Panc1 (cell line): Measurements from ENCODE around the gene NFKB2. TPM values are rescaled to one million over a fixed set of nuclear protein-coding genes. Genes with fewer than 3 reads are reported as not detected.

Experiments used
- ATAC-seq: fragments of 200-7000 bp; cut with Tn5 transposase; 2 replicates; pipeline ENCODE4 v1.9.1; 2020; ENCODE audit warnings: mild to moderate bottlenecking, moderate library complexity
- BruUV-seq: library from RNA; stranded (reverse); fragments of 400-500 nt; replicated peaks from 2 replicates; lab custom pipeline; 2021; lab: Mats Ljungman, UMichigan
- CTCF ChIA-PET: fragments of 300-600 bp; sonication (Branson Sonifier 250); formaldehyde crosslinking; loops from one replicate; lab custom pipeline; 2022; ENCODE audit warnings: antibody characterized with exemption; lab: Charles Lee
- POLR2A ChIA-PET: fragments of 300-600 bp; sonication (Branson Sonifier 250); formaldehyde crosslinking; loops from one replicate; lab custom pipeline; 2022; ENCODE audit warnings: antibody characterized with exemption; lab: Charles Lee
- DNase-seq: peaks from one replicate; pipeline ENCODE4 v3.0.0-alpha.2; 2010; ENCODE audit warnings: low read depth, low spot score
- H3K27ac ChIP-seq: 2 replicates; pipeline ENCODE4 v1.5.1; 2011; ENCODE audit warnings: mild to moderate bottlenecking, low read length, inconsistent platforms
- H3K27me3 ChIP-seq: fragments of 200-500 bp; sonication (Bioruptor generic); 2 replicates; pipeline ENCODE4 v1.6.0; 2014; ENCODE audit warnings: low read length, inconsistent platforms; ENCODE audit not compliant: control insufficient read depth, insufficient read depth
- H3K36me3 ChIP-seq: fragments of 200-500 bp; sonication (Bioruptor generic); 2 replicates; pipeline ENCODE4 v1.5.1; 2014; ENCODE audit warnings: inconsistent platforms, mild to moderate bottlenecking, low read length, moderate library complexity; ENCODE audit not compliant: control insufficient read depth, insufficient read depth
- H3K4me1 ChIP-seq: 2 replicates; pipeline ENCODE4 v1.5.1; 2011; ENCODE audit warnings: inconsistent platforms, mild to moderate bottlenecking, low read length, moderate library complexity; ENCODE audit not compliant: control insufficient read depth, insufficient read depth
- H3K4me3 ChIP-seq, 2 experiments: 2 replicates each; pipeline ENCODE4 v1.5.1; 2011 to 2012; ENCODE audit warnings: low read depth in 2 of 2, low read length in 2 of 2, mild to moderate bottlenecking in 2 of 2, inconsistent platforms in 1 of 2, moderate library complexity in 1 of 2
- H3K9me3 ChIP-seq: fragments of 200-500 bp; sonication (Bioruptor generic); 2 replicates; pipeline ENCODE4 v1.5.1; 2014; ENCODE audit warnings: low read depth, mild to moderate bottlenecking, inconsistent platforms, low read length, moderate library complexity; ENCODE audit not compliant: control insufficient read depth, insufficient read depth
- CTCF ChIP-seq: fragments of 450-650 bp; IDR thresholded peaks from 2 replicates; pipeline ENCODE4 v1.5.1; 2017; ENCODE audit warnings: mild to moderate bottlenecking
- POLR2AphosphoS5 ChIP-seq: IDR thresholded peaks from 2 replicates; pipeline ENCODE4 v1.6.1; 2012; ENCODE audit warnings: mild to moderate bottlenecking, low read depth, low read length, moderate library complexity
- REST ChIP-seq, 2 experiments: IDR thresholded peaks; 2 replicates each; pipeline ENCODE4 v1.6.1; 2011 to 2012; ENCODE audit warnings: low read depth in 2 of 2, control low read depth in 1 of 2, low read length in 1 of 2, mild to moderate bottlenecking in 1 of 2, moderate library complexity in 1 of 2; ENCODE audit not compliant: insufficient read depth in 1 of 2
- SIN3A ChIP-seq: IDR thresholded peaks from 2 replicates; pipeline ENCODE4 v1.6.1; 2012; ENCODE audit warnings: low read depth, mild to moderate bottlenecking, low read length, moderate library complexity, borderline replicate concordance; ENCODE audit not compliant: insufficient read depth
- TCF7L2 ChIP-seq: IDR thresholded peaks from 2 replicates; pipeline ENCODE4 v1.6.1; 2011; ENCODE audit warnings: mild to moderate bottlenecking, low read depth, low read length, inconsistent platforms
- in situ Hi-C: cut with HindIII; loops from 2 replicates; pipeline ENCODE4 v1.10.0; 2016; ENCODE audit warnings: low sequenced_read_pairs, low pct_unique_long_range_greater_than_20kb
- intact Hi-C: fragments of 100-400 bp; cut with micrococcal nuclease; formaldehyde crosslinking; loops from one replicate; pipeline ENCODE4 v1.10.0; 2022; ENCODE audit not compliant: unreplicated experiment
- total RNA-seq: library from RNA; stranded (reverse); gene quantifications from one replicate; pipeline ENCODE4 v1.2.1, GENCODE V29; 2021; ENCODE audit not compliant: unreplicated experiment

The NFKB2 gene
- total RNA-seq, 1 experiment from 2014 or later: 105 TPM

- Histone ChIP-seq H3K27ac (no peak overlapping the region), H3K4me1 (no peaks in the 10 kb centered on the region), H3K27me3 (no peaks in the 10 kb centered on the region), H3K9me3 (no peaks in the 10 kb centered on the region), H3K36me3 (peaks cover 7% of the 10 kb centered on the region; the same call in 1 of the 2 replicates), H3K4me3 (no peak overlapping the region)
- DNase-seq (no peak), ATAC-seq (no peak)
- in situ Hi-C loops: no loop called here
- TF ChIP-seq CTCF (no peak), TCF7L2 (no peak), REST (IDR thresholded peaks at IDR 0.05; ENCODE audit: insufficient read depth in 1 of 2, low read depth in 2 of 2, low read length in 1 of 2) (no peak), SIN3A (no peak), POLR2AphosphoS5 (no peak)
- POLR2A ChIA-PET: interaction anchor here (0.6 kb wide), 2 partner anchors 28 to 55 kb away, joined by 12 to 18 read pairs; no protein-coding TSS in a partner anchor
- intact Hi-C loops: no loop called here
- no TSS peak for BruUV-seq
- CTCF ChIA-PET: interaction anchor here (1.1 kb wide), 1 partner anchor 17 kb away, joined by 10 read pairs; no protein-coding TSS in a partner anchor
Observed at GRCh38 chr10:102381983-102382382, 13.5 kb upstream of the NFKB2 start.

- Histone ChIP-seq H3K27ac (no peak overlapping the region), H3K36me3 (peaks cover 7% of the 10 kb centered on the region; the same call in 1 of the 2 replicates), H3K4me3 (no peak overlapping the region), H3K27me3 (no peaks in the 10 kb centered on the region), H3K4me1 (no peaks in the 10 kb centered on the region), H3K9me3 (no peaks in the 10 kb centered on the region)
- ChIA-PET POLR2A (no interaction called here), CTCF (no interaction called here)
- intact Hi-C loops (no loop called here), in situ Hi-C loops (no loop called here)
- DNase-seq: no peak
- TF ChIP-seq POLR2AphosphoS5: no peak
- no peak for TF ChIP-seq TCF7L2
- no peak for TF ChIP-seq REST (IDR thresholded peaks at IDR 0.05; ENCODE audit: insufficient read depth in 1 of 2, low read depth in 2 of 2, low read length in 1 of 2)
- no peak for TF ChIP-seq SIN3A
- no peak for TF ChIP-seq CTCF
- no peak for ATAC-seq
- BruUV-seq: no TSS peak
Observed at GRCh38 chr10:102382871-102383270, 12.6 kb upstream of the NFKB2 start.
